ENCODE measurements around the gene PLEKHB1. TPM values are rescaled to one million over a fixed set of nuclear protein-coding genes. Genes with fewer than 3 reads are reported as not detected.

PLEKHB1 gene
- total RNA-seq, 3 donors from 2014 or later (not counting 1 experiment from before 2014, with no cell fraction given), result 2.9 to 4.3 (median 3.9) TPM

Other genes with a start within 250 kb of the PLEKHB1 start
- gene FAM168A, start 48.5 kb upstream of the PLEKHB1 start, total RNA-seq, result 10 to 100 TPM; 27.4 to 39.8 (median 30.4) TPM
- 100 to 1,000 TPM in 1 of 3 donors, 10 to 100 TPM in 2; 72.2 to 107 (median 97.7) TPM for gene RAB6A, start 114.5 kb downstream of the PLEKHB1 start, total RNA-seq
- 10 to 100 TPM; 19.5 to 24.9 (median 21.2) TPM for gene MRPL48, start 141.3 kb downstream of the PLEKHB1 start, total RNA-seq
- 10 to 100 TPM; 23.0 to 32.9 (median 26.0) TPM for gene COA4, start 230.3 kb downstream of the PLEKHB1 start, total RNA-seq
- 10 to 100 TPM; 12.0 to 14.9 (median 13.7) TPM for gene PAAF1, start 230.4 kb downstream of the PLEKHB1 start, total RNA-seq

Data from natural killer cell (primary cell).